GM21619 (cell line): ENCODE results near the gene AASS.
"Not testable (repeated sequence)": the region's sequence is repeated elsewhere in the genome, so short reads cannot be mapped to it uniquely, and the experiment has no call there.

ENCODE experiments used
- ATAC-seq: cut with Tn5 transposase; IDR thresholded peaks from one replicate; pipeline ENCODE4 v1.9.1; 2021; ENCODE audit not compliant: unreplicated experiment

Gene AASS

DNA sequence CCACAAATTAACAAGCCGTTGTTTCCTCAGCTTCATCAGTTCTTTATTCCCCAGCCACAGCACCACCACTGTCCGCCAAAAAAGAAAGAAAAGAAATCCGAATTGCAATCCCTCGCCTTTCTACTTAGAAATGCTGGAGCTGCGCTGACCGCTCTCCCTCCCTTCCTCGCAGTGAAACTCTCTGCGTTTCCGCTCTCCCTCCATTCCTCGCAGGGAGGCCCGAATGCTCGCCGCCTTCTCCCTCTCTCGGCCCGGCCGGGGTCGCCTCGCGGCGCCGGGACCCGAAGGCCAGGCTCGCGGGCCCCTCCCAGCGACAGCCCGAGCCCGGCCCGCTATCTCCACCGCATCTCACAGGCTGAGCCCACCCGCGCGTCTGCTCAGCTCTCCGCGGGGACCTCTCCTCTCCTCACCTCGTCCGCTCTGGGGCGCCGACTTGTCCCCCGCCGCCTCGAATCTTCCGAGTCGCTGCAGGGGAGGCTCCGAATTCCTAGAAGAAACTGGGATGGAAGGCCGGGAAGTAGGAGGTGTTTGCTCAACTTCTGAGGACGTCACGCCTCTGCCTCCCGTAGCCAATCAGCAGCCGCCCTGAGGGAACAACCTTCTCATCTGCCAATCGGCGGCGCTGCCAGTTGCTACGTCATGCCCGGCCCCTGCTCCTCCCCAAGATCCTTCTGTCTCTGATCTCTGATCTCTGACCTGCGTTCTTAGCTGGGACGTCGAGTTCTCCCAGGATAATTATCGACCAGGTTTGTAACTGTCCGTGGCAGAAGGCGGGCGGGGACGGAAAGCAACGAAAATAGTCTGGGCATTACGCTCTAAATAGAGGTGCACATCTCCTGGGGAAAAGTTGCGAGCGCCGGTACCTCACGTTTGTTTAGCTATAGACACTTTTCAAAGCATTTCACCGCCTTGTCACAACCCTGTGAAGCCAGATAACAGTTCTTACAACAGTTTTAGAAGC lies at the start of gene AASS:
Gene AASS (minus strand): TSS at position 499 of the 961 bp plus-strand sequence. CDS start 10,523 bp downstream, outside the sequence.
- peak; percentile 100 for ATAC-seq

DNA sequence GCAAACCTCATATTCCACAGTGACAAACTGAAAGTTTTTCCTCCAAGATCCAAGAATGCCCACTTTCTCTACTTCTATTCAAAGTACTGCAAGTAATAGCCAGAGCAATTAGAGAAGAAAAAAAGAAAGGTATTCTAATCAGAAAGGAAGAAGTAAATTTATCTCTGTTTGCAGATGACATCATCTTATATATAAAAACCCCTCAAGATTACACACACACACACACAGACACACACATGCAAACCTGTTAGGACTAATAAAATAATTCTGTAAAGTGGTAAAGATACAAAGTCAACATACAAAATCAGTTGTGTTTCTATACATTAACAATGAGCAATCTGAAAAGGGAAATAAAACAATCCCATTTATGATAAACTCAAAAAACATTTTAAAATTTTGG lies 44.7 kb upstream of the AASS start:
- ATAC-seq, result no peak

DNA sequence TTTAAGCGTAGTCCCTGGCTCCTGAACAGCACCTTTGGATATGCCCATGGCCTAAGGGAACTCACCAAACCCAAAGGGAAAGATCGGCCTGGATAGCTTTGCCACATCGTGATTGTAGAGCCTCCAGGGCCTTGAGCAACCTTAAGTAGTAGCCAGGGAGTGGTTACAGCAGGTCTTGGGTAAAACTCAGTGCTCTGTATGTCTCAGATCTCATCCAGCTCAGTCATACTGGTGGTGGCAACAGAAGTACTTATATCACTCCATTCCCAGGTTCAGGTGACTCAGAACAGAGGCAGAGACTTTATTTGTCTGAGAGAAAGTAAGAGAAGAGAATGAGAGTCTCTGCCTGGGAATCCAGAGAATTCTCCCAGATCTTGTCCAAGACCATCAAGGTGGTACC lies 39.1 kb upstream of the AASS start:
- ATAC-seq, result no peak

DNA sequence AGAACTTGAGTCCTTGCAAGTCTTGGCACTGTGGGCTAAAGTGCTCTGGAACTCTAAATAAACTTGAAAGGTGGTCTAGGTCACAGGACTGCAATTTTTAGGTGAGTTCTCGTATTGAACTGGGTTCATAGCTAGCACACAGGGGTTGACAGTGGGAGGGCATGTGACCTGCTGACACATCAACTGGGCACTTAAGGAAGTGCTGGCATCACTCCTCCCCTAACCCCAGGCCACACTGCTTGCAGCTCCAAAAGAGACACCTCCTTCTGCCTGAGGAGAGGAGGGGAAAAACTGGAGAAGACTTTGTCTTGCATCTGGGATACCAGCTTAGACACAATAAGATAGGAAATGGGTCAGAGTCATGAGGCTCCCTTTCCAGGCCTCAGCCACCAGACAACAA lies 38.0 kb upstream of the AASS start:
- no peak for ATAC-seq

DNA sequence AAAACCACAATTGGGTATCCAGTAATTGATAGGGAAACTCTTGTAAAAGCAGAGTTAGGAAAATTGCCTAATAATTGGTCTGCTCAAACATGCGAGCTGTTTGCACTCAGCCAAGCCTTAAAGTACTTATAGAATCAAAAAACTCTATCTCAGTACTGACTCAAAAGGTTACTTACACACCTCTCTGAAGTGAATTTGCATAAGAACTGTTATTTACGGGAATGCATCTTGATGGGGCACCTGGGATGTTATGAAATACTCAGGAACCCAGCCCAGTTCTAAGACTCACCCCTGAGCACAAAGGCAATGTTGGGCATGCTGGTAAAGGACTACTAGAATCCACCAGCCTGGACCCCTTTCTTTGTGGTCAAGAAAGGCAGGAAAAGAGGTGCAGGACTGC lies 28.1 kb upstream of the AASS start:
- not testable (repeated sequence) for ATAC-seq

DNA sequence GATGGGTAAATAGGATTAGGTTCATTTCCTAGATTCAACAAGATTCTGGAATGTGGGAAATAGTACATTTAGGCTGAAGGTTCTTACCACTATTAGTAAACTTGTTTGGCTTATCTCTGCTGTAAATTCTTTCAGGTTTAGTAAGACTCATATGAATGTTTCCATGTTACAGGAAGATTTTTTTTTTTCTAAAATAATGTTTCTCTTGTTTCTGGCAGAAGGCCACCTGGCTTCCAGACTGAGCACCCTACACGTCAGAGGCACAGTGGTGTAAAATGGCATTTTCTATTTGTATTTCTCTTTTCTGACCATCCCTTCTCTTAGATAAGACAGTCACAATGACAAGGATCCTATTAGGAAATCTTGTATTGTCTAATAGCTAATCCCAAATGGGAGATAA lies 22.7 kb upstream of the AASS start:
- no peak for ATAC-seq

DNA sequence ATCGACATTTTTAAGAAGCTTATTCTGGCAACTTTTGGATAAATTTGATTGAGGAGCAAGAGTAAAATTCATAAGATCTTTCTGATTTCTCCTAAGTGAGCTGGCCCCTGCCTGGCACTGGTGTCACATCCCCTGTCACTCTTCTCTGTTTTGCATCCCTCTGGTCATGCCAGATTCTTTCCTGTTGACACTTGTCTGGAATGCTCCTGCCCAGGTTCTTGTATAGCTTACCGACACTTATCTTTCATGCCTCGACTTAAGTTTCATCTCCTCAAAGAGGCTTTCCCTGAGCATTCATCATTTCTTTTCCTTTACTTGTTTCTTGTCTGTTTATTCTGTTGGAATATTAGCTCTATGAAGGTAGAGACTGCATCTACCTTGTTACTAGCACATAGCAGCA lies 22.2 kb upstream of the AASS start:
- no peak for ATAC-seq

DNA sequence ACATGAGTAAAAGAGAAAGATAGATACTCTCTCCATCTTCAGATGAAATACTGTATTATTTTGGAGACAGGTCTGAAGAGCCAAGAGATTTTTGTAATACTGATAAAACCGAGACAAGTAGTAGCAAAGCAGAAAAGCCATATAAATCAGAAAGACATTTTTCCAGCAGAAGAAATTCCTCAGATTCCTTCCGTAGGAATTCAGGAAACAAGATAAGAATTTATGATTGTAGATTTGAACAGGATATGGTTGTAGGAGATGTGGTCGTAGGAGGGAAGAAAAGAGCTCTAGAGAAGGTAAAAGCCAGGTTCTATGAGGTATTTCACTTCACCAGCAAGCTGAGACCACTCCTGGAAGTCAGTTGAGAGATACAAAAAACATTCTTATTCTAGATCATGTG lies 17.6 kb upstream of the AASS start:
- no peak for ATAC-seq

DNA sequence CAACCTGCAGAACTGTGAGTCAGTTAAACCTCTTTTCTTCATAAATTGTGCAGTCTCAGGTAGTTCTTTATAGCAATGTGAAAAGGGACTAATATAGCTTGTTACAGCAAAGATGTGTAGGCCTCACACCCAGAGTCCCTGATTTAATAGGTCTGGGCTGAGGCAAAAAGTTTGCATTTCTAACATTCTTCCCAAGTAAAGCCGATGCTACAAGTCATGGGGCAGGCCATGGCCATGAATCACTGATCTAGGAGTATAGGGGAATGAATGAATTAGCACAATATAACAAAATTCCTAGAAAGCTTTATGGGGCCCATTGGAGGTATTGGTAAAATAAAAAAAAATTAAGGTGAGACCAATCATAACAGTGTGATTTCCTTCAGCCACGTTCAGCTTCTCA lies 11.5 kb upstream of the AASS start:
- no peak for ATAC-seq

DNA sequence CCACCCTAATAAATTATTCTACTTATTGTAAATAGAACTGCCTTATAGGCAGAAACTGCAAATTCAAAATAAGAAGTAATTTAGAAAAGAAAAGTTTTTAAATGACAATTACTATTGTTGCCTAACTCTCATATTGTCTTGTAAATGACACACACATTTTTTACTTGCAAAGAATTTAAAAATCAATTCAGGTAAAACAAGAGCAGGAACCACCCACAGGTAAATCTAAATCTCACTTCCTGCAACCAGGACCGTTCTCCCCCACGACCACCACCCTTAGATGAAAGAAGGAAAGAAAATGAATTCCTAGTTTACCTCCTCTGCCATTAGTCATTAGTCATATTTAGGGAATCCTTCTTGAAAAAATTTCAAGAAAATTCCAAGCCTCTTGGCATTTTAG lies 4.8 kb upstream of the AASS start:
- ATAC-seq, result no peak

DNA sequence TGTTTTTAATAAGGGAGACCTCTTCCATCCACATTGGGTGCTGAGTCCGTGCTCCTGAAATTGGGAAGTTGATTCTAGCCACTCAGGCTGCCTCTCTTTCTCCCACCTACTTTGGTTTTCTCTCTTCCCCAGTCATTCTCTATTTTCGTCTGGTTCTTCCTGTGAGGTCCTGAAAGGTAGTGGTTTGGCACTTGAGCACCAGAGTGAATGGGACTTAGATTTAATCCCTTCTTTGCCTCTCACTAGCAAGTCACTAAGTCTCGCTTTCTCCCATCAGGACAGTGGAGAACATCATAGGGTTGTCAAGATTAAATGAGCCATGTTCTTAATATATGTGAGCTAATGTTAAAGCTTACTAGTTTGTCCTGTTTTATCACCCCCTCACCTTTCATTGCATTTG lies 4.0 kb upstream of the AASS start:
- ATAC-seq, result no peak

DNA sequence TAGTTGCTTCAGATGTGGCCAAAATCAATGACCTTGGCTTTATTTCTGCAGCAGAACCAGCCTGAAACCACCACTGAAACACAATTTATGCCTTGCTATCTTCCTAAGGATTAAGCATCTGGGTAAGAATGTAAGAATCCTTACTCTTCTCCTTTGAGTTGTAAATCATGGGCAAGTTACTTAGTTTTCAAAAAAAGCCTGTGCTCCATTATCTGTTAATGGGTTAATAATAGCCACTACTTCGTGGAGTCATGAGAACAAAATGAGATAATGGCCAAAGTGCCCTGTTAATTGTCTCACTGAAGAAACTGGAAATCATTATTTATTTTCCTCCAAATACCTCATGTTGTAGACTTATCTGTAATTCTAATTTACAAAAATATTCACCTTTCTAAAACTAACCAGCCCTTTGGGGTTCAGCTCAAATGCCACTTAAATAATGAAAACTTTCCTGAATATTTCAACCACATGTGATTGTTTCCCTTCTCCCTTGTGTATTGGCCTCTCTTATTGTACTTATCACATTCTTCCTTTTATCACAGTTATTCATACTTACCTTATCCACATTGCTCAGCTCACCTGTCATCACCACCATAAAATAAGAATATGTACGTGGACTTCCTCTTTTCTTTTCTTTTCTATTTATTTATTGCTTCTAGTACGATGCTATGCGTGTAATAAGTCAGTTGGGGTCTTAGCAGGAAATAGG lies 2.0 kb upstream of the AASS start:
- no peak for ATAC-seq

DNA sequence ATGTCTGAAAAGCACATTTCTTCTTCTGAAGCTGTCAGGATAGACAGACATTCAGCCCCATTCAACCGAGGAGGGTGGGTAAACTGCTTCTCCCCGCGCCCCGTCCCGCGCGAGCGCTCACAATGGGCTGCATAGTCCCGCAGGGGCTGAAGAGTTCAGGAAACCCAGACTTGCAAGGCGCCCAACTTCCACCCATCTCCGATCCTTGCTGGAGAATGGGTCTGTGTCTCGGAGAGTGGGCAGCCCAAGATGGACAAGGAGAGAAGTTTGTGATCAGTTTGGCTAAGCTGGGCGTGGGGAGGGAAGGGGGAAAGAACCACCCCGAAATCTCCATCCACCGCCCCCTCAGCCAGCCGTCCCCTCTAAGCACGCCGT lies 686 bp downstream of the AASS start:
- ATAC-seq, result peak; percentile 2

DNA sequence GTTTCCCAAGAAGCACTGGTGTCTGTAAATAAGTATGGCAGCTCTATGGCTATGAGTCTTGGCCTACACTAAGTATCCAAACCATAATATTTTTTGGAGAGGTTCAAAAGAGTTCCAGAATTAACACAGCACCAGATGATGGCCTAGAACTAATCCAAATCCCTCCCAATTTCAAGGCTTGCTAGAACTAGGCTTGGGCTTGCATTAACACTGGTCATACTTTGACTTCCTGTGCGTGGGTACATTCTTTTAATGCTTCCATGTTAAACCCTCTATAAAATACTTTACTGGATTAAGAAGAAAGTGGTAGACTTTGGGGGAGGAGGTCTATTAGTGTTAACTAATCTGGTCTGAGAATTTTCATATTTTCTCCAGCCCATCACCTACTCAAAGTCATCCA lies 3.1 kb downstream of the AASS start:
- no peak for ATAC-seq

DNA sequence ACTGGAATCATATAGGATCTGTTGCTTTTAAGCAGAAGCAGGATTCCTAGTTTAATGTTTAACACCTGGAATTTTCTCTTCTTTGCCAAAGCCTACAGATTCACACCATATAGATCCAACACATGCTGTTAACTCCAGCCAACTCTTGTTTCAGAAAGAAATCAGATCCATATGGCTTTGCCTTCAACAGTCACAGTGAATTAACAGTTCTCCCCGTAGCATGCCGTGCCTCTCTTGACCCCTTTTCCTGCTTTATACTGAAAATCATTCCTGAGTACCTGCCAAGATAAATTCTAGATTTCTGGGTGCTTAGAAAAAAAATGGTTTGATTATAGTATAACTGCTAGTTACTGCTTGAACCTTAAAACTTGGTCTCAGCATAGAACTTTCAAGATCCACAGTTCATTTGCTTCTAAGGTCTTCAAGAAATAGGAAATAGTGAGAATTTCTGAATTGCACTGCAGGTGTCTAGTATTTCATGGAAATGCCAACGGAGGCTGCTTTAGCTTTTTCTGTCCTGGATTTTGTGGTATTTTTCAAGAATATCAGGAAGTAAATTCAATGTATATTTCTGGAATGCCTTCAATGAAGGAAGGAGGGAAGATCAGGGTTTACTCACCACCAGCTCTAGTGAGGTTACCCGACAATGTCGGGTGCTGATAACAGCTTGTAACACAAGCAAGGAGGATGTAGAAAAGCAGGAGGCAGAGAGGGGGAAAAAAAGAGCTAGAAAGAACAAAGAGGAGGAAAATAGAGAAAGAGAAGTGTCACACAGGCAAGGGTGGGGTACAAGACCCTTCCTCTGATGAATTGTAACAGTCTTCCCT lies 6.6 kb downstream of the AASS start:
- no peak for ATAC-seq

DNA sequence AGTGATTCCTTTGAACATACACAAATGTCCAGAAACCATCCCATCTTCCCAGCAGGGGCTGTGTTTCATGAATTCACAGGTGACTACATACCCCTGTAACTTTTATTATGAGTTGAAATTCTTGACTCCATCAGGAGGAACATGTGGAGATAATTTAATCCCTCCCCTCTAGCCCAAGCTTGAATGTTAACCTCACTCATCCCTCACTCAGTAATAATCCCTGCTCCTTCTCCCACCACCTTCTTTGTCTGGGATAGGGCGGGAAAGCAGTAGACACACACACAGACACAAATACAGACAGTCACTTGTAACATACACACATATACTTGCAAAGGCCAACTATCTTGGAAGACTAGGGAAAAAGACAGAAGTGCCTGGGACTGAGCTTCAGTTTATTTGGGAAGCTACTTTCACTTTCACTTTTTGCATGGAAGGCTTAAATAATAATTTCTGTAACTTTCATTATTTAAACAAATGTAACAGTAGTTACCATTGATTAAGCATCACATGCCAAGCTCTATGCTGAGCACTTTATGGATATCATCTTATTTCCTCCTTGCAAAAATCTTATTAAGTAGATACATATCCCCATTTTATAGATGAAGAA lies 7.3 kb downstream of the AASS start:
- no peak for ATAC-seq

DNA sequence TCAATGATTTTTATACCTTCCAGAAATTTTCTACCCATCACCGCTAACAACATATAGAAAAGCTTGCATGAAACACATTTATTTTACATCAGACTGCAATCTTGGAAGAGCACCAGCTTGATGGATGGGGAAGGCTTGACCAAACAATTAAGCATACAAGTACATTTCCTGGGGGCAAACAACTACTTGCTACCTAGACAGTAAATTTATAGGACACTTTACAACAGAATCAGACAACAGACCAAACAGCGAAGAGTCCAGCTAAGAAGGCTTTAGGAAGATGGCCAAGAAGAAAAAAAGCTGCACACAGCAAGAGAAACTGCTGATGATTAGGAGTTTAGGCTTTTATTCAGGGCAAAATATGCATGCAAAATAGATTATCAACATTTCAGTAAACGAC lies 8.0 kb downstream of the AASS start:
- no peak for ATAC-seq

DNA sequence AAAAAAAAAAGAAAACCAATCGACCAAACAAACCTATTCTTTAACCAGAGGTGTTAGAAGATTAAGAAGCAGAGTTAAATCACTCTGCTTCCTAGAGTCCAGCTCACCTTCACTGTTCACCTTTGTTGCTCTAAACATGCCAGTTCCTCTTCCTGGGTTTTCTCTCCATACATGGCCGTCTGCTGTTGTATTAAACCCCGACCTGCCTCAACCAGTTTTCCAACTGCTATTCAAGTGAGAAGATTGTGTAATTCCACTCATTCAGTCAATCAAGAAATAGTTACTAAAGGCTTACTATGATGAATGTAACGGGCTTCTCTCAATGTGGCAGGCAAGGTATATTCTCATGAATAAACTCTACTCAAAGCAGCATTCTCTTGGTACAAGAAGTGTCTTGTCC lies 8.8 kb downstream of the AASS start:
- ATAC-seq, result no peak

DNA sequence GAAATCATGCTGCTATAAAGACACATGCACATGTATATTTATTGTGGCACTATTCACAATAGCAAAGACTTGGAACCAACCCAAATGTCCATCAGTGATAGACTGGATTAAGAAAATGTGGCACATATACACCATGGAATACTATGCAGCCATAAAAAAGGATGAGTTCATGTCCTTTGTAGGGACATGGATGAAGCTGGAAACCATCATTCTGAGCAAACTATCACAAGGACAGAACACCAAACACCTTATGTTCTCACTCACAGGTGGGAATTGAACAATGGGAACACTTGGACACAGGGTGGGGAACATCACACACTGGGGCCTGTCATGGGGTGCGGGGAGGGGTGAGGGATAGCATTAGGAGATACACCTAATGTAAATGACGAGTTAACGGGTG lies 9.3 kb downstream of the AASS start:
- ATAC-seq, result not testable (repeated sequence)

DNA sequence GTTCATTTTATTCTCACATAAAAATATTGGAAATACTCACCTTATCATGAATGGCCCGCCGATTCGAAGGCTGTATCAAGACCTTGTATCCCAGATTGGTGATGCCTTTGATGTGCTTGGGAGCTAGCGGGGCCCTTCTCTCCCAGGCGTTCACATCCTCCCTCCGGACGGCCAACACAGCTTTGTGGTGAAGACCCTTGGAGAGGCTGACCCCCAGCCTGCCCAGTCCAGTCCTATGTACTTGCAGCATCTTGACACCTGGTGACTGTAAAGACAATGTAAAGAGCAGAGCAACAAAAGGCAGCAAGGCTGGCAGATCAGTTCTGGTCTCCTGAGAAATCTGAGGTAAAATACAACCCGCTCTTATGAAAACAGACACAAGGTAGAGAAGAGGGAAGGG lies 10.6 kb downstream of the AASS start:
- ATAC-seq, result no peak

DNA sequence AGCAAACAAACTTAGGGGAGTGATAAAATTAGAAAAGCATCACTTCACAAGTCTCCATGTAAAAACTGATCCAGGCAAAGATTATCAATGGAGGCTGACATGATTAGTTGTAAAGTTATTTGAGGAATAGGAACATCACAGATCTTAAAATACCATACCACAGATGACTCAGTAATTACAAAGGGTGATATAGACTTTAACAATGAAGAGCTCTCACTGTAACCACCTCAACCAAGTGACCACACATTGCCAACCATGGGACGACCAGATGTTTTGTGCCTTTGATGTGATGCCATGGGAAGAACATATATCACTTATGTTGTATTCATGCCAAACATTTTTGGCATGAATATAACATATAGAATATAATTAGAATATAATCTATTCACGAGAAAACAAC lies 11.7 kb downstream of the AASS start:
- no peak for ATAC-seq
